OCI-LY1 (cell line): Measurements from ENCODE around the gene MAP4K4.

Experiments
- H2AFZ ChIP-seq: fragments of 200-600 bp; sonication (generic), shearing (Covaris generic); 2 replicates; pipeline ENCODE4 v1.6.0; 2014; ENCODE audit warnings: antibody characterized with exemption, mild to moderate bottlenecking, low read length
- H3F3A ChIP-seq: fragments of 200-600 bp; sonication (generic), shearing (Covaris generic); 2 replicates; pipeline ENCODE4 v1.6.0; 2014; ENCODE audit warnings: mild to moderate bottlenecking, antibody characterized with exemption, low read length, moderate library complexity; ENCODE audit not compliant: insufficient read depth
- H3K27ac ChIP-seq: fragments of 200-600 bp; sonication (generic); 2 replicates; pipeline ENCODE4 v1.5.1; 2014; ENCODE audit warnings: low read length, mixed run types, mild to moderate bottlenecking, low read depth; ENCODE audit not compliant: poor library complexity, severe bottlenecking
- H3K27me3 ChIP-seq: fragments of 200-600 bp; sonication (generic); 2 replicates; pipeline ENCODE4 v1.6.0; 2014; ENCODE audit warnings: antibody characterized with exemption, mild to moderate bottlenecking, low read length, moderate library complexity; ENCODE audit not compliant: insufficient read depth
- H3K36me3 ChIP-seq: fragments of 200-600 bp; sonication (generic); 2 replicates; pipeline ENCODE4 v1.6.1; 2014; ENCODE audit warnings: mild to moderate bottlenecking, antibody characterized with exemption, low read length, moderate library complexity, mixed read lengths; ENCODE audit not compliant: insufficient read depth
- H3K4me1 ChIP-seq: fragments of 200-600 bp; sonication (generic); 2 replicates; pipeline ENCODE4 v1.5.1; 2014; ENCODE audit warnings: mild to moderate bottlenecking, low read length, moderate library complexity; ENCODE audit not compliant: insufficient read depth, severe bottlenecking
- H3K4me2 ChIP-seq: fragments of 200-600 bp; sonication (generic), shearing (Covaris generic); 2 replicates; pipeline ENCODE4 v1.6.1; 2014; ENCODE audit warnings: low read length
- H3K4me3 ChIP-seq: fragments of 200-600 bp; sonication (generic); 2 replicates; pipeline ENCODE4 v1.5.1; 2014; ENCODE audit warnings: low read length, low read depth, mild to moderate bottlenecking, mixed read lengths; ENCODE audit not compliant: poor library complexity, severe bottlenecking
- H3K79me2 ChIP-seq: fragments of 200-600 bp; shearing (Covaris generic); 2 replicates; pipeline ENCODE4 v1.6.1; 2016; ENCODE audit warnings: mixed run types, low read length, mixed read lengths; ENCODE audit not compliant: insufficient read depth
- H3K9ac ChIP-seq: fragments of 200-600 bp; sonication (generic), shearing (Covaris generic); 2 replicates; pipeline ENCODE4 v1.6.1; 2014; ENCODE audit warnings: mild to moderate bottlenecking, low read length, mixed read lengths
- H3K9me2 ChIP-seq: fragments of 200-600 bp; sonication (generic), shearing (Covaris generic); 2 replicates; pipeline ENCODE4 v1.6.1; 2014; ENCODE audit warnings: low read depth, mild to moderate bottlenecking, low read length, mixed read lengths
- H3K9me3 ChIP-seq: fragments of 200-600 bp; shearing (Covaris generic); 2 replicates; pipeline ENCODE4 v1.6.1; 2014; ENCODE audit warnings: low read length, mixed read lengths
- H4K20me1 ChIP-seq: fragments of 200-600 bp; sonication (generic), shearing (Covaris generic); 2 replicates; pipeline ENCODE4 v1.6.0; 2016; ENCODE audit warnings: mild to moderate bottlenecking, low read length; ENCODE audit not compliant: insufficient read depth
- CTCF ChIP-seq: fragments of 200-600 bp; sonication (generic), shearing (Covaris generic); IDR thresholded peaks from 2 replicates; pipeline ENCODE4 v1.5.1; 2017; ENCODE audit warnings: mild to moderate bottlenecking, antibody characterized with exemption, low read length, moderate library complexity, mixed read lengths
- EZH2 ChIP-seq: fragments of 200-600 bp; sonication (generic), shearing (Covaris generic); IDR thresholded peaks from 2 replicates; pipeline ENCODE4 v1.8.0; 2017; ENCODE audit warnings: borderline replicate concordance, mixed run types, mild to moderate bottlenecking, antibody characterized with exemption, low read length, moderate library complexity, mixed read lengths

Gene MAP4K4

GRCh38 chr2:101781791-101782426 is 84.4 kb downstream of the MAP4K4 start:
- H3K9me2 ChIP-seq = no peaks in the 10 kb centered on the region
- no peaks in the 10 kb centered on the region for H3K9me3 ChIP-seq
- no peak overlapping the region; the same call in 1 of the 2 replicates for H3K9ac ChIP-seq
- H3K4me3 ChIP-seq = no peak overlapping the region
- peak overlapping the region; percentile 55; the same call in 1 of the 2 replicates for H3K4me2 ChIP-seq
- H3K4me1 ChIP-seq = peaks cover 79% of the 10 kb centered on the region
- H3K27ac ChIP-seq = peak overlapping the region; percentile 73
- H3K27me3 ChIP-seq = no peaks in the 10 kb centered on the region
- H4K20me1 ChIP-seq = no peaks in the 10 kb centered on the region
- H3K36me3 ChIP-seq = no peaks in the 10 kb centered on the region
- H2AFZ ChIP-seq = no peak overlapping the region
- H3K79me2 ChIP-seq = peaks cover 85% of the 10 kb centered on the region
- TF ChIP-seq CTCF (no peak), EZH2 (no peak)
- no peaks in the 10 kb centered on the region for H3F3A ChIP-seq

GRCh38 chr2:101782427-101782792 is 84.9 kb downstream of the MAP4K4 start:
- H3K27me3 ChIP-seq = no peaks in the 10 kb centered on the region
- no peak overlapping the region for H2AFZ ChIP-seq
- no peaks in the 10 kb centered on the region for H3K9me3 ChIP-seq
- H3F3A ChIP-seq = no peaks in the 10 kb centered on the region
- H3K9me2 ChIP-seq = no peaks in the 10 kb centered on the region
- H3K79me2 ChIP-seq = peaks cover 86% of the 10 kb centered on the region
- TF ChIP-seq EZH2 (no peak), CTCF (no peak)
- no peaks in the 10 kb centered on the region for H4K20me1 ChIP-seq
- no peak overlapping the region for H3K27ac ChIP-seq
- H3K36me3 ChIP-seq = no peaks in the 10 kb centered on the region
- no peak overlapping the region for H3K4me2 ChIP-seq
- no peak overlapping the region for H3K9ac ChIP-seq
- H3K4me1 ChIP-seq = peaks cover 74% of the 10 kb centered on the region
- no peak overlapping the region for H3K4me3 ChIP-seq

DNA sequence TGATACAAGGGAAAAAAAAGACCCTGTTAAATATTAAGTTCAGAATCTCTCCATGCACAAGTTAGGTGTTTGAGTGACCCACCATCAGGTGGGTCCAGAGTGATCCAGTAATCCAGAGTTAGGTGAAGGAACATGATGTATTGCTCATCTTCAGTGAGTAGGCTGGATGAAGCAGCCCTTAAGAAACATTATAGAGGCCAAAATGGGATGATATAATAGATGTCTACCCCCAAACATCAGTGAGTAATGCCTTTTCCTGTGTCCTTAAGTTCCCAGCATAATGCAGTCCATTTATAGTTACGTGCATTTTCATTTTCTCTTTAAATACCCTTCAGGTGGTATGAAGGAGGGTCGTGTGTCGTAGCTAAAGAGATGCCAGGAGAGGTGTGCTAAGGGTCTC is 89.6 kb downstream of the MAP4K4 start:
- peaks cover 7% of the 10 kb centered on the region; the same call in 1 of the 2 replicates for H3K36me3 ChIP-seq
- H3F3A ChIP-seq = no peaks in the 10 kb centered on the region
- peaks cover 71% of the 10 kb centered on the region for H3K79me2 ChIP-seq
- peaks cover 32% of the 10 kb centered on the region for H3K4me1 ChIP-seq
- no peaks in the 10 kb centered on the region for H3K27me3 ChIP-seq
- no peaks in the 10 kb centered on the region for H3K9me2 ChIP-seq
- H2AFZ ChIP-seq = no peak overlapping the region
- no peaks in the 10 kb centered on the region for H3K9me3 ChIP-seq
- TF ChIP-seq CTCF (no peak), EZH2 (no peak)
- H3K4me2 ChIP-seq = no peak overlapping the region
- no peak overlapping the region for H3K27ac ChIP-seq
- no peaks in the 10 kb centered on the region; the same call in 1 of the 2 replicates for H4K20me1 ChIP-seq
- no peak overlapping the region for H3K9ac ChIP-seq
- H3K4me3 ChIP-seq = no peak overlapping the region
